H9 (cell line): ENCODE measurements around the gene F8. TPM values are rescaled to one million over a fixed set of nuclear protein-coding genes. Genes with fewer than 3 reads are reported as not detected.

Experiments
- DNase-seq: peaks from one replicate; pipeline ENCODE4 v3.0.0-alpha.2; 2017
- H2AFZ ChIP-seq: one replicate; pipeline ENCODE4 v1.6.1; 2013; ENCODE audit warnings: mild to moderate bottlenecking, low read length, control low read depth, moderate library complexity
- H2AK5ac ChIP-seq: 2 replicates; pipeline ENCODE4 v1.6.1; 2013; ENCODE audit warnings: low read length, control low read depth, mixed read lengths; ENCODE audit not compliant: insufficient read length
- H2BK120ac ChIP-seq: one replicate; pipeline ENCODE4 v1.6.1; 2013; ENCODE audit warnings: low read depth, mild to moderate bottlenecking, low read length, control low read depth, inconsistent platforms; ENCODE audit not compliant: poor library complexity, severe bottlenecking
- H2BK12ac ChIP-seq: 2 replicates; pipeline ENCODE4 v1.6.1; 2013; ENCODE audit warnings: low read length, control low read depth, mixed read lengths, low read depth; ENCODE audit not compliant: insufficient read length
- H2BK15ac ChIP-seq: 2 replicates; pipeline ENCODE4 v1.6.1; 2013; ENCODE audit warnings: low read depth, low read length, control low read depth
- H2BK20ac ChIP-seq: one replicate; pipeline ENCODE4 v1.6.1; 2013; ENCODE audit warnings: low read depth, mild to moderate bottlenecking, low read length, control low read depth, inconsistent platforms; ENCODE audit not compliant: poor library complexity, severe bottlenecking
- H2BK5ac ChIP-seq: 2 replicates; pipeline ENCODE4 v1.6.1; 2013; ENCODE audit warnings: low read length, control low read depth, mixed read lengths; ENCODE audit not compliant: insufficient read length
- H3K14ac ChIP-seq: 2 replicates; pipeline ENCODE4 v1.6.1; 2013; ENCODE audit warnings: low read length, control low read depth; ENCODE audit not compliant: insufficient read depth
- H3K18ac ChIP-seq: 2 replicates; pipeline ENCODE4 v1.6.1; 2013; ENCODE audit warnings: low read depth, mild to moderate bottlenecking, mixed read lengths, low read length, control low read depth; ENCODE audit not compliant: insufficient read length
- H3K23ac ChIP-seq: 2 replicates; pipeline ENCODE4 v1.6.1; 2013; ENCODE audit warnings: low read length, control low read depth, mixed read lengths, low read depth; ENCODE audit not compliant: insufficient read length
- H3K23me2 ChIP-seq: 2 replicates; pipeline ENCODE4 v1.6.1; 2013; ENCODE audit warnings: low read depth, mild to moderate bottlenecking, mixed read lengths, low read length, control low read depth; ENCODE audit not compliant: insufficient read length, poor library complexity, severe bottlenecking
- H3K27ac ChIP-seq: 2 replicates; pipeline ENCODE4 v1.5.1; 2013; ENCODE audit warnings: low read length, control low read depth, mixed read lengths, low read depth; ENCODE audit not compliant: insufficient read length
- H3K27me3 ChIP-seq: 2 replicates; pipeline ENCODE4 v1.6.1; 2013; ENCODE audit warnings: low read length, control low read depth, inconsistent platforms; ENCODE audit not compliant: insufficient read depth
- H3K4ac ChIP-seq: 2 replicates; pipeline ENCODE4 v1.6.1; 2013; ENCODE audit warnings: low read depth, mild to moderate bottlenecking, control low read depth, inconsistent platforms, low read length, moderate library complexity
- H3K4me1 ChIP-seq: 2 replicates; pipeline ENCODE4 v1.6.1; 2013; ENCODE audit warnings: low read length, control low read depth, inconsistent platforms; ENCODE audit not compliant: insufficient read depth
- H3K4me2 ChIP-seq: 2 replicates; pipeline ENCODE4 v1.6.1; 2013; ENCODE audit warnings: low read length, control low read depth, mixed read lengths; ENCODE audit not compliant: insufficient read length, insufficient read depth
- H3K56ac ChIP-seq: 2 replicates; pipeline ENCODE4 v1.6.1; 2013; ENCODE audit warnings: low read depth, mild to moderate bottlenecking, mixed read lengths, low read length, control low read depth; ENCODE audit not compliant: insufficient read length
- H3K79me1 ChIP-seq: 2 replicates; pipeline ENCODE4 v1.6.1; 2013; ENCODE audit warnings: low read depth, mild to moderate bottlenecking, moderate library complexity, low read length, control low read depth, inconsistent platforms; ENCODE audit not compliant: insufficient read depth, poor library complexity, severe bottlenecking
- H3K79me2 ChIP-seq: 2 replicates; pipeline ENCODE4 v1.6.1; 2013; ENCODE audit warnings: low read length, control low read depth, inconsistent platforms; ENCODE audit not compliant: insufficient read depth
- H3K9ac ChIP-seq: 2 replicates; pipeline ENCODE4 v1.6.1; 2013; ENCODE audit warnings: low read length, control low read depth, mixed read lengths; ENCODE audit not compliant: insufficient read length; ENCODE audit errors: extremely low read depth
- H3K9me3 ChIP-seq: one replicate; pipeline ENCODE4 v1.6.1; 2013; ENCODE audit warnings: low read depth, low read length, inconsistent platforms; ENCODE audit not compliant: control insufficient read depth
- H3T11ph ChIP-seq: one replicate; pipeline ENCODE4 v1.6.1; 2013; ENCODE audit warnings: mild to moderate bottlenecking, low read length, control low read depth, inconsistent platforms
- H4K20me1 ChIP-seq: one replicate; pipeline ENCODE4 v1.6.1; 2013; ENCODE audit not compliant: control insufficient read depth, insufficient read length, insufficient read depth
- H4K5ac ChIP-seq: 2 replicates; pipeline ENCODE4 v1.6.1; 2013; ENCODE audit warnings: low read depth, mild to moderate bottlenecking, mixed read lengths, low read length, control low read depth; ENCODE audit not compliant: insufficient read length
- H4K8ac ChIP-seq: replicated peaks from 2 replicates; pipeline ENCODE4 v1.6.1; 2013; ENCODE audit warnings: low read length, control low read depth, mixed read lengths, low read depth; ENCODE audit not compliant: insufficient read length
- H4K91ac ChIP-seq: 2 replicates; pipeline ENCODE4 v1.6.1; 2013; ENCODE audit warnings: low read depth, mild to moderate bottlenecking, moderate library complexity, mixed read lengths, low read length, control low read depth; ENCODE audit not compliant: insufficient read length
- H3K27ac Mint-ChIP-seq, 3 experiments: 2 replicates in 2 of 3; 3 replicates in 1 of 3; pipeline ENCODE4 v1.8.0; 2020 to 2021; ENCODE audit warnings: mixed read lengths in 3 of 3, mild to moderate bottlenecking in 1 of 3, moderate library complexity in 1 of 3
- H3K27me3 Mint-ChIP-seq: 2 replicates; pipeline ENCODE4 v1.8.0; 2021; ENCODE audit warnings: low read depth, mild to moderate bottlenecking, moderate library complexity, mixed read lengths
- H3K36me3 Mint-ChIP-seq, 3 experiments: 2 replicates in 2 of 3; 3 replicates in 1 of 3; pipeline ENCODE4 v1.8.0; 2020 to 2021; ENCODE audit warnings: low read depth in 3 of 3, mixed read lengths in 3 of 3; ENCODE audit not compliant: insufficient read depth in 1 of 3
- H3K4me1 Mint-ChIP-seq, 2 experiments: 2 replicates each; pipeline ENCODE4 v1.8.0; 2020; ENCODE audit warnings: mixed read lengths in 2 of 2
- H3K4me3 Mint-ChIP-seq, 2 experiments: 2 replicates in 1 of 2; 3 replicates in 1 of 2; pipeline ENCODE4 v1.8.0; 2020 to 2021; ENCODE audit warnings: mild to moderate bottlenecking in 2 of 2, mixed read lengths in 2 of 2, moderate library complexity in 1 of 2
- H3K9me3 Mint-ChIP-seq, 2 experiments: 2 replicates in 1 of 2; 3 replicates in 1 of 2; pipeline ENCODE4 v1.8.0; 2020; ENCODE audit warnings: mild to moderate bottlenecking in 2 of 2, mixed read lengths in 2 of 2, moderate library complexity in 1 of 2
- CTCF ChIP-seq: fragments of 200-600 bp; sonication (generic); conservative IDR thresholded peaks from 3 replicates; pipeline ENCODE4 v1.8.0; 2021; ENCODE audit warnings: antibody characterized with exemption, mild to moderate bottlenecking
- WGBS: extraction: QIAGEN DNeasy Blood & Tissue Kit; methylation state at CpG from one replicate; pipeline ENCODE4 v1.1.7; 2013; ENCODE audit warnings: missing lambda C conversion rate, low lambda C conversion rate, mixed read lengths; ENCODE audit not compliant: insufficient read length; ENCODE audit errors: extremely low coverage; 5-methylcytosine and 5-hydroxymethylcytosine counted together
- total RNA-seq: library from RNA; stranded (reverse); gene quantifications from 2 replicates; pipeline ENCODE4 v1.2.1, GENCODE V29; 2021

The F8 gene
- total RNA-seq, 1 experiment from 2014 or later, result 3.1 TPM

- Histone ChIP-seq H4K5ac (no peak overlapping the region), H3K27me3 (no peaks in the 10 kb centered on the region), H3K14ac (no peak overlapping the region), H4K20me1 (no peaks in the 10 kb centered on the region), H3K4ac (no peak overlapping the region), H3K23me2 (peaks cover 3% of the 10 kb centered on the region), H3K4me2 (no peak overlapping the region), H3K23ac (no peak overlapping the region), H2AFZ (no peak overlapping the region), H3K56ac (no peak overlapping the region), H2BK12ac (no peak overlapping the region), H2BK15ac (no peak overlapping the region), H3K9me3 (peaks cover 38% of the 10 kb centered on the region), H3K79me2 (no peaks in the 10 kb centered on the region; the same call in 1 of the 2 replicates), H2BK20ac (no peak overlapping the region), H2BK120ac (no peak overlapping the region), H3K4me1 (no peaks in the 10 kb centered on the region), H3K18ac (no peak overlapping the region), H4K8ac (no peak overlapping the region), H2BK5ac (no peak overlapping the region), H3K9ac (no peak overlapping the region), H4K91ac (no peak overlapping the region), H2AK5ac (no peak overlapping the region), H3K79me1 (no peaks in the 10 kb centered on the region), H3T11ph (no peak overlapping the region), H3K27ac (no peak overlapping the region)
- Mint-ChIP-seq H3K9me3 (peaks cover 61 to 74% of the 10 kb centered on the region in 2 experiments), H3K36me3 (peaks cover 3 to 16% (median 8%) of the 10 kb centered on the region in 3 experiments; a peak in 6 of 7 replicates), H3K4me3 (no peak overlapping the region), H3K4me1 (peaks cover 2 to 7% of the 10 kb centered on the region in 2 experiments; a peak in 3 of 4 replicates), H3K27ac (no peak overlapping the region), H3K27me3 (peaks cover under 1% of the 10 kb centered on the region; the same call in 1 of the 2 replicates)
- DNase-seq, result no peak
- no peak for TF ChIP-seq CTCF
- no CpG with 5 or more reads among the region's 8 CpGs for WGBS
These were observed 230.6 kb downstream of the F8 start for GRCh38 chrX:154791939-154792338.
